Activated CD8-positive, alpha-beta T cell treated with anti-CD3 and anti-CD28 coated beads, Interleukin-2, amount 10 ng/mL, durations not matched to agents 7 days and 5 days (primary cell): ENCODE results near the gene CDH13. TPM values are rescaled to one million over a fixed set of nuclear protein-coding genes. Genes with fewer than 3 reads are reported as not detected.

Experiments used
- ATAC-seq: fragments of 150-1000 bp; cut with Tn5 transposase; one replicate; pipeline ENCODE4 v1.10.0; 2021; ENCODE audit warnings: moderate library complexity
- CTCF ChIA-PET: fragments of 350-600 bp; sonication (Branson Sonifier 250); formaldehyde crosslinking; loops from one replicate; lab custom pipeline; 2021; ENCODE audit warnings: antibody characterized with exemption; lab: Charles Lee
- POLR2A ChIA-PET: fragments of 350-600 bp; sonication (Branson Sonifier 250); formaldehyde crosslinking; loops from one replicate; lab custom pipeline; 2021; ENCODE audit warnings: antibody characterized with exemption; lab: Charles Lee
- DNase-seq: peaks from one replicate; pipeline ENCODE4 v3.0.0-alpha.2; 2020
- H3K27ac Mint-ChIP-seq: one replicate; pipeline ENCODE4 v1.8.0; 2021; ENCODE audit warnings: mild to moderate bottlenecking, mixed read lengths
- H3K27me3 Mint-ChIP-seq: one replicate; pipeline ENCODE4 v1.8.0; 2021; ENCODE audit warnings: low read depth, mixed read lengths
- H3K36me3 Mint-ChIP-seq: one replicate; pipeline ENCODE4 v1.8.0; 2021; ENCODE audit warnings: low read depth, mixed read lengths
- H3K4me1 Mint-ChIP-seq: one replicate; pipeline ENCODE4 v1.8.0; 2021; ENCODE audit warnings: low read depth, mixed read lengths
- H3K4me3 Mint-ChIP-seq: one replicate; pipeline ENCODE4 v1.8.0; 2021; ENCODE audit warnings: mild to moderate bottlenecking, mixed read lengths
- H3K9me3 Mint-ChIP-seq: one replicate; pipeline ENCODE4 v1.8.0; 2022; ENCODE audit warnings: mixed read lengths; ENCODE audit not compliant: insufficient read depth
- total RNA-seq, 2 experiments: library from RNA; stranded (reverse); gene quantifications; one replicate each; pipeline ENCODE4 v1.2.3, GENCODE V29; 2021

The CDH13 gene
- not detected for total RNA-seq

- ChIA-PET CTCF (no interaction called here), POLR2A (no interaction called here)
- ATAC-seq (no peak), DNase-seq (no peak)
- no peaks in the 10 kb centered on the region for H3K9me3 Mint-ChIP-seq
- no peak within 1 kb of the TSS for H3K4me3 Mint-ChIP-seq
- H3K4me1 Mint-ChIP-seq: peaks cover 5% of the 10 kb centered on the region
- peaks cover 74% of the 10 kb centered on the region for H3K27me3 Mint-ChIP-seq
- no peak within 1 kb of the TSS for H3K27ac Mint-ChIP-seq
- H3K36me3 Mint-ChIP-seq: no peaks in the 10 kb centered on the region
These were observed at the start of gene CDH13 for GRCh38 chr16:82626791-82627261. Gene CDH13, plus strand, starts transcription at chr16:82626969.

- H3K4me3 Mint-ChIP-seq: no peak overlapping the region
- POLR2A ChIA-PET: no interaction called here
- no peak for DNase-seq
- ATAC-seq: no peak
- no peaks in the 10 kb centered on the region for H3K9me3 Mint-ChIP-seq
- no peaks in the 10 kb centered on the region for H3K4me1 Mint-ChIP-seq
- H3K27me3 Mint-ChIP-seq: peaks cover 11% of the 10 kb centered on the region
- CTCF ChIA-PET: no interaction called here
- no peaks in the 10 kb centered on the region for H3K36me3 Mint-ChIP-seq
- H3K27ac Mint-ChIP-seq: no peak overlapping the region
These were observed 46.4 kb upstream of the CDH13 start for GRCh38 chr16:82580298-82580890.

GRCh38 chr16:82582975-82583374 is 43.8 kb upstream of the CDH13 start:
- Mint-ChIP-seq H3K4me1 (no peaks in the 10 kb centered on the region), H3K9me3 (no peaks in the 10 kb centered on the region), H3K27ac (no peak overlapping the region), H3K27me3 (peaks cover 9% of the 10 kb centered on the region), H3K36me3 (no peaks in the 10 kb centered on the region), H3K4me3 (no peak overlapping the region)
- ChIA-PET CTCF (no interaction called here), POLR2A (no interaction called here)
- ATAC-seq (no peak), DNase-seq (no peak)

DNA sequence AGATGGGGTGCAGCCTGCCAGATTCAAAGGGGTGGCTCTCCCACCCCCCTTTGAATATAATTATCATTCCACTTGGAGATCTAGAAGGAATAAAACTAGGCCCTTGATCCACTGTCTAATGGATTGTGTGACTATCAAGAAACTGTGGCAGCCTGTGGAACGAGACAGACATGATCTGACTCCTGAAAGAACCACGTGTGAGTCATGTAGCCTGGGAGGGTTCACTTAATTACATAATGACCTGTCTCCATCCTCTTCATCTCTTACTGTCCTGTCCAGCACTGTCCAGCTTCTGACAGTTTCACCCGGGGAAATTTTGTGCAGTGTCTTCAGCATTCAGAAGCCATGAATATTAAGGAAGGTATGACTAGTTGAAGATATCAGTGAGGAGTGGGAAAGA is 43.3 kb upstream of the CDH13 start:
- H3K36me3 Mint-ChIP-seq: no peaks in the 10 kb centered on the region
- DNase-seq (no peak), ATAC-seq (no peak)
- ChIA-PET CTCF (no interaction called here), POLR2A (no interaction called here)
- no peak overlapping the region for H3K27ac Mint-ChIP-seq
- no peak overlapping the region for H3K4me3 Mint-ChIP-seq
- H3K4me1 Mint-ChIP-seq: no peaks in the 10 kb centered on the region
- H3K27me3 Mint-ChIP-seq: peaks cover 9% of the 10 kb centered on the region
- no peaks in the 10 kb centered on the region for H3K9me3 Mint-ChIP-seq

DNA sequence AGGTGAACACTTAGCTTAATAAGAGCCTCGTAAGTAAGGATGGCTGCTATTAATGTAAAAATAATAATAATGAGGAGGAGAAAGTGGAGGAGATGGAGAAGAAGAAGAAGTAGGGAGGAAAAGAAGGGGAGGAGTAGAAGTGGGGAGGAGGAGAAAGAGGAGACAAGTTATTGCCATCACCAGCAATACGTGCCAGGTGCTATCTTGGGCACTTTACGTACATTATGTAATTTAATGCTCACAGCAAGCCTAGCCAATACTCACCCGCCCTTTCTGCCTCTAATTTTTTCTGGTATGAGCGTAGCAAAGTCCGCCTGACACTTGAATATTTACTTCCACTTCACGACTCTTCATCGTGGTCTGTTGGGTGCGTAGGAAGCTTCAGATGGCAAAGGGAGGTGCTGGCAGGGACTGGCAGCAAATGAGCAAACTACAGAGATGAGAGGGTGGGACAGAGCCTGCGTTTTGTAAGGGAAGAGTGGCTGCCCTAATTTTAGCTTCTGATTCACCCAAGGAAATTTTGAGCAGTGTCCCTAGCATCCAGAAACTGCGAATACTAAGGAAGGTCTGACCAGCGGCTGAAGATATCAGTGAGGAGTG is 42.1 kb upstream of the CDH13 start:
- Mint-ChIP-seq H3K4me1 (no peaks in the 10 kb centered on the region), H3K4me3 (no peak overlapping the region), H3K36me3 (no peaks in the 10 kb centered on the region), H3K27ac (no peak overlapping the region), H3K9me3 (no peaks in the 10 kb centered on the region), H3K27me3 (peaks cover 8% of the 10 kb centered on the region)
- CTCF ChIA-PET: interaction anchor here (0.7 kb wide), 1 partner anchor 854 kb away, joined by 3 read pairs; no protein-coding TSS in a partner anchor
- DNase-seq: no peak
- no peak for ATAC-seq
- POLR2A ChIA-PET: no interaction called here

DNA sequence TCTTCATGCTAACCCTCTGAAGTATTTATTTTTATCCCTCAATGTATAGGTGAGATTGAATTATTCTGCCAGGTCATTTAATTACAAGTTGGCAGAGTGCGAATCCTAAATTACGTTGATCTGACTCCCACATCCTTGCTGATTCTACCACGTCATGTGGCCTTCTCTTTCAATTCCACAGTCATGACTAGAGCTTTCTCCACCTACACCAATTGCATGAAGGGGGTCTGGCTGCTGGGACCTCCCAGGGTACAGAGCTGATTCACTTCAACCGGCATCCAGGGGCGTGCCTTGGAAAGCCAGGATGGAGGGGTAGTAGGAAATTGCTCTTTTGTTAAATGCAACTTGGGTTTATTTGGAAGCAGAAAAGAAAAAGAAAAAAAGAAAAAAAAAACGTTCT is 41.1 kb upstream of the CDH13 start:
- H3K4me1 Mint-ChIP-seq: no peaks in the 10 kb centered on the region
- no peak overlapping the region for H3K27ac Mint-ChIP-seq
- no peaks in the 10 kb centered on the region for H3K36me3 Mint-ChIP-seq
- DNase-seq (no peak), ATAC-seq (no peak)
- CTCF ChIA-PET: interaction anchor here (1.0 kb wide), 1 partner anchor 322 kb away, joined by 3 read pairs; no protein-coding TSS in a partner anchor
- peaks cover 4% of the 10 kb centered on the region for H3K27me3 Mint-ChIP-seq
- no peak overlapping the region for H3K4me3 Mint-ChIP-seq
- POLR2A ChIA-PET: no interaction called here
- H3K9me3 Mint-ChIP-seq: no peaks in the 10 kb centered on the region

GRCh38 chr16:82586130-82586529 is 40.6 kb upstream of the CDH13 start:
- H3K27ac Mint-ChIP-seq: no peak overlapping the region
- POLR2A ChIA-PET: no interaction called here
- DNase-seq (no peak), ATAC-seq (no peak)
- H3K27me3 Mint-ChIP-seq: peaks cover 2% of the 10 kb centered on the region
- no peaks in the 10 kb centered on the region for H3K36me3 Mint-ChIP-seq
- no peak overlapping the region for H3K4me3 Mint-ChIP-seq
- CTCF ChIA-PET: interaction anchor here (1.0 kb wide), 1 partner anchor 323 kb away, joined by 3 read pairs; no protein-coding TSS in a partner anchor
- H3K9me3 Mint-ChIP-seq: no peaks in the 10 kb centered on the region
- H3K4me1 Mint-ChIP-seq: no peaks in the 10 kb centered on the region

DNA sequence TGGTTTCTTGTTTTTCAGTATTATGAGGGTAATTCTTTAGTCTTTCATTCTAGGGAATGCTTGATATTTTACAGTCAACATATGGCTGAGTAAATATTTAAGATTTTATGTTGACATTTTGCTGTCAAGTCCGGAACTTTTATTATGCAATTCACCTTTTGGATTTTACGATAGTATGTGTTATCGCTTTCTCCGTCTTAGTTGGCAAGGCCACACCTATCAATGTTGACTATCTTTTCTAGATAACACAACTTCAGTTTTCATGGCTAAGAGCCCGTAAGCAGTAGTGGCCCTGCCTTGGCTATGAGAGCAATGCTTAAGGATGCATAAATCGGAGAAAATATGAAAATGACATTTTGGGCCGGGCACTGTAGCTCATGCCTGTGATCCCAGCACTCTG is 39.5 kb upstream of the CDH13 start:
- no peaks in the 10 kb centered on the region for H3K4me1 Mint-ChIP-seq
- H3K27ac Mint-ChIP-seq: no peak overlapping the region
- ChIA-PET POLR2A (no interaction called here), CTCF (no interaction called here)
- no peaks in the 10 kb centered on the region for H3K27me3 Mint-ChIP-seq
- no peak for DNase-seq
- H3K4me3 Mint-ChIP-seq: no peak overlapping the region
- H3K9me3 Mint-ChIP-seq: no peaks in the 10 kb centered on the region
- ATAC-seq: no peak
- no peaks in the 10 kb centered on the region for H3K36me3 Mint-ChIP-seq

GRCh38 chr16:82589407-82589806 is 37.4 kb upstream of the CDH13 start:
- H3K9me3 Mint-ChIP-seq: no peaks in the 10 kb centered on the region
- no peak for ATAC-seq
- H3K27ac Mint-ChIP-seq: no peak overlapping the region
- H3K27me3 Mint-ChIP-seq: no peaks in the 10 kb centered on the region
- ChIA-PET CTCF (no interaction called here), POLR2A (no interaction called here)
- no peaks in the 10 kb centered on the region for H3K4me1 Mint-ChIP-seq
- no peak overlapping the region for H3K4me3 Mint-ChIP-seq
- DNase-seq: no peak
- H3K36me3 Mint-ChIP-seq: no peaks in the 10 kb centered on the region

GRCh38 chr16:82594114-82594513 is 32.7 kb upstream of the CDH13 start:
- no peaks in the 10 kb centered on the region for H3K36me3 Mint-ChIP-seq
- ATAC-seq: no peak
- H3K4me1 Mint-ChIP-seq: no peaks in the 10 kb centered on the region
- H3K4me3 Mint-ChIP-seq: no peak overlapping the region
- DNase-seq: no peak
- H3K27me3 Mint-ChIP-seq: peaks cover 9% of the 10 kb centered on the region
- ChIA-PET POLR2A (no interaction called here), CTCF (no interaction called here)
- no peaks in the 10 kb centered on the region for H3K9me3 Mint-ChIP-seq
- H3K27ac Mint-ChIP-seq: no peak overlapping the region

DNA sequence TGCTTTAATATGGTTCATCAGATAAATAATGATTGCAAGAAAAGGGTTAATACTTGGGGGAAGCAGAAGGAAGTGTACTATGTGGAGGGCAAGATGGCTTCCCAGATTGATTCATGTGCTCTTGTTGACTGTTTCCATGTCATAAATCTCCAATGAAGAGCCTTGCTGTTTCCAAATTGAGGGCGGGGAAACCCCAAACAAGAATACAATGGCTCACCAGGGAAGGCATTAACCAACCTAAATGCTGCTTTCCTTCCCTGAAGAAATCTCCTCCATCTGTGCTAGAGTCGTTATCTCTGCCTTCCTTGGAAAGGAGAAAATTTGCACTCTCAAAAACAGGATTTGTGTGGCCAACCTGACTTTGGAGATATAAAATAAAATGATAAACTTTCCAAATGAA is 28.0 kb upstream of the CDH13 start:
- Mint-ChIP-seq H3K4me1 (no peaks in the 10 kb centered on the region), H3K27ac (no peak overlapping the region), H3K27me3 (peaks cover 15% of the 10 kb centered on the region), H3K4me3 (no peak overlapping the region), H3K9me3 (no peaks in the 10 kb centered on the region), H3K36me3 (no peaks in the 10 kb centered on the region)
- CTCF ChIA-PET: interaction anchor here (0.7 kb wide), 1 partner anchor 369 kb away, joined by 3 read pairs; no protein-coding TSS in a partner anchor
- ATAC-seq (no peak), DNase-seq (no peak)
- POLR2A ChIA-PET: no interaction called here

DNA sequence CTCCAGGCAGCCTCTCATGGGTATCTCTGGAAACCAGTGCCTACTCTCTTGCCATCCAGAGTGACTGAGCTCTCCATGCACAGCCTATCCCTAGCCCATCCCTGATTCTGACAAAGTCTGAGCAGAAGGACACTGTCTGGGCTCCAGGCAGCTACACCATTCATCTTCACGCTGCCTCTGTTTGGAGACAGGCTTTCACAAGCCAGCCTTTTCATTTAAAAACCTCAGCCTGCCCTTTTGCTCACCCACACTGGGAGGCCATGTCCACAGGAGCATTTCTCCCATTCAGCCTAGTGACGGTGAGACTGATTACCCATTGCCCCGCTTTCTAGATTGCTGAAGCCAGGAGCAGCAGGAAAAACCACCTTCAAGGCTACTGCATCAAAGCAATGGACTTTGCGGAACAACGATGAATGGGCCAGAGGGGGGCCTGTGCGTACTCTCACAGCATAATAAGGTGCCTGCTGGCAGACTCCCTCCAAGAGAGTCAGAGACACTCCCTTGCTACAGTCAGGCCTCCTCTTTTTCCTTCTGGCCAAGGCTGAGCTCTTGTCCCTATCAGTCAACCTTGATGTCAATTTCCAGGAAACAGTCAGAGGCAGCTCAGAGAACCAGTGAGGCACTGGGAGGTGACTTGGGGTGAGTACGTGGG is 24.7 kb upstream of the CDH13 start:
- POLR2A ChIA-PET: no interaction called here
- Mint-ChIP-seq H3K9me3 (no peaks in the 10 kb centered on the region), H3K27ac (no peak overlapping the region), H3K36me3 (no peaks in the 10 kb centered on the region), H3K27me3 (peaks cover 10% of the 10 kb centered on the region), H3K4me1 (no peaks in the 10 kb centered on the region), H3K4me3 (no peak overlapping the region)
- CTCF ChIA-PET: no interaction called here
- DNase-seq (no peak), ATAC-seq (no peak)
